Uterus (tissue), 2 donors: ENCODE results near the gene ANAPC13.

Experiments used
- CTCF ChIP-seq, 4 experiments: fragments of 200-600 bp in 2 of 4; fragments of 450-650 bp in 2 of 4; sonication (generic) in 2 of 4; IDR thresholded peaks; one replicate each; pipeline ENCODE4 v1.5.1; 2016 to 2019; ENCODE audit warnings: antibody characterized with exemption in 4 of 4, mild to moderate bottlenecking in 2 of 4, moderate library complexity in 1 of 4
- POLR2A ChIP-seq, 2 donors: fragments of 450-650 bp; IDR thresholded peaks; one replicate each; pipeline ENCODE4 v1.6.1; 2016; ENCODE audit warnings: antibody characterized with exemption in 2 of 2, mild to moderate bottlenecking in 1 of 2, moderate library complexity in 1 of 2

- TF ChIP-seq POLR2A (IDR thresholded peaks at IDR 0.05): no peak
- no peak for TF ChIP-seq CTCF (IDR thresholded peaks at IDR 0.05)
These were observed 40.5 kb upstream of the ANAPC13 start for GRCh38 chr3:134526319-134526718.
